HG03097 (cell line): Measurements from ENCODE around the gene ATP13A1.
"Not testable (repeated sequence)": the region's sequence is repeated elsewhere in the genome, so short reads cannot be mapped to it uniquely, and the experiment has no call there.

Experiments used
- ATAC-seq: cut with Tn5 transposase; IDR thresholded peaks from one replicate; pipeline ENCODE4 v1.9.1; 2021; ENCODE audit not compliant: unreplicated experiment, low FRiP score

Gene ATP13A1

GRCh38 chr19:19663256-19664120 lies at the start of gene ATP13A1:
ATP13A1 (minus strand) TSS chr19:19663676; CDS start chr19:19663666, 10 bp downstream.
- peak; percentile 62 for ATAC-seq

DNA sequence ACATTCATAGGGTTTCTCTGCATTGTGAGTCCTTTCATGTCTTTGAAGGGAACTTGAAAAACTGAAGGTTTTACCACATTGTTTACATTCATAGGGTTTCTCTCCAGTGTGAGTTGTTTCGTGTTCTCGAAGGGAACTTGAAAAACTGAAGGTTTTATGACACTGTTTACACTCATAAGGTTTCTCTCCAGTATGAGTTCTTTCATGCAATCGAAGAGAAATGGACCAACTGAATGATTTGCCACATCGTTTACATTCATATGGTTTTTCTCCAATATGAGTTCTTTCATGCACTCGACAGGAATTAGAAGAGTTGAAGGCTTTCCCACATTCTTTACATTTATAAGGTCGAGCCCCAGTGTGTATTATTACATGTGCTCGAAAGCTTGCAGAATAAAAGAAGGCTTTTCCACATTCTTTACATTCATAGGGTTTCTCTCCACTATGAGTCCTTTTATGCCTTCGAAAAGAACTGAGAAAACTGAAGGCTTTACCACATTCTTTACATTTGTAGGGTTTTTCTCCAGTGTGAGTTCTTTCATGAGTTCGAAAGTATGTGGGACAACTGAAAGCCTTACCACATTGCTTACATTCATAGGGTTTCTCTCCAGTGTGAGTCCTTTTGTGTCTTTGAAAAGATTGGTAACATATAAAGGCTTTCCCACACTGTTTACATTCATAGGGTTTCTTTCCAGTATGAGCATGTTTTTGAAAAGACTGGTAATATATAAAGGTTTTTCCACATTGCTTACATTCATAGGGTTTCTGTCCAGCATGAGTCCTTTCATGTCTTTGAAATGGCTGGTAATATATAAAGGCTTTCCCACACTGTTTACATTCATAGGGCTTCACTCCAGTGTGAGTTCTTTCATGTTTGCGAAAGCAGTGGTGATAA lies 48.7 kb upstream of the ATP13A1 start:
- no peak for ATAC-seq

GRCh38 chr19:19711306-19711933 lies 47.9 kb upstream of the ATP13A1 start:
- ATAC-seq, result no peak

DNA sequence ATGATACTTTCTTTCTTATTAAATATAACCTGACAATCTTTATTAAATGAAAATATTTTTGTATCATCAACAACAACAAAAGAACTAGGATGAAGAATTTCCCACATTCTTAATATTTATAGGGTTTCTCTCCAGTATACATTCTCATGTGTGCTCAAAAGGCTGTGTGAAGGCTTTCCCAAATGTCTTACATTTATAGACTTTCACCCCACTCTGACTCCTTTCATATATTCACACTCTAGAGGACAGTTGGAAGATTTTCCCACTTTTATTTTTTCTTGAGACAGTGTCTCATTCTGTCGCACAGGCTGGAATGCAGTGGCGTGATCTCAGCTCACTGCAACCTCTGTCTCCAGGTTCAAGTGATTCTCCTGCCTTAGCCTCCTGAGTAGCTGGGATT lies 47.0 kb upstream of the ATP13A1 start:
- ATAC-seq, result no peak

- no peak for ATAC-seq
These were observed 41.4 kb upstream of the ATP13A1 start for GRCh38 chr19:19704836-19705235.

DNA sequence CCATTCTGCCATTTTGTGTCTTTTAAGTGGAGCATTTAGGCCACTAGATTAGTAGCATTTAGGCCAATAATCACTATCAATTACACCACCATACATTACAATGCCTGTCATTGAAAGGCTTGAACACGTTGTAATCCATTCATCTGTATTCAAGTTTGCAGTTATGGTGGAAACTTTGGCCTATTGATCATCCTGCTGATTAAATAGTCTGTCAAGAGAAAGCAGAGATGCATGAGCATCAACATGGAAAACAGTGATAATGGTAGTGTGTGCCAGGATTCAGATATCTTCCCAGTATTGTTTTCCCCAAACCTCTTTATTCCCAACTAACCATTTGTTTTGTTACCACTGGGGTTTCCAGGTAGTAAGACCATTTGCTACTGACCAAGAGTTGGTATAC lies 37.0 kb upstream of the ATP13A1 start:
- not testable (repeated sequence) for ATAC-seq

DNA sequence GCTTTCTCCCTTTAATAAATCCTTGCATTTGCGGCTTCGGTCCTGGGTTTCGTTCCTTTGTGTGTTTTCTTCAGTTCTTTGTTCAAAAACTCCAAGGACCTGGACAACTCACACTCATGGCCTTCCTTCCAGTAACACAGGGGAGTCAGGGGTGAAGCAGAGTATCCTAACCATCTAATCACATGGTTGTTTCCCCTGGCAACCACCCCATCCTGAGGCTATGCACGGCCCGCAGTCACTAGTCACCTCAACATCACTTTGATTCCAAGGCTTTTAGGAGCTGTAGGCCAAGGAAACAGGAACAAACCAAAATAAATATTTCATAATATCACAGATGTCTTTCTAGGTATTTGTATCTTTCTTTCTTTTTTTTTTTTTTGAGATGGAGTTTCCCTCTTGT lies 34.1 kb upstream of the ATP13A1 start:
- ATAC-seq, result no peak

DNA sequence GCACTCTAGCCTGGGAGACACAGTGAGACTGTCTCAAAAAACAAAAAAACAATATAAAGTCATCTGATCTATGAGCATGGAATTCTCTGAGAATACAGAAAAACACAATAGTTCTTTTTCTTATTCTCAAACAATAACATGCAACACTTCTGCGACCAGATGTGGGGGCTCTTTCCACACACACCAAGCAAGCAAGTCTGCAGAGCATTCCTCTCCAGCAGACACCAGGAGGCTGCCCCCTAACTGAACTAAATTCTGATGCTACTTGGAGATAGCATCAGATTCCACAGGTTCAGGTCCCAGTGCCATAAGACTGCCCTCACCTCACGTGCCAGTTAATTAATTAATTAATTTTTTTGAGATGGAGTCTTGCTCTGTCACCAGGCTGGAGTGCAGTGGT lies 32.9 kb upstream of the ATP13A1 start:
- no peak for ATAC-seq

GRCh38 chr19:19691683-19692082 lies 28.2 kb upstream of the ATP13A1 start:
- no peak for ATAC-seq

GRCh38 chr19:19689023-19689422 lies 25.5 kb upstream of the ATP13A1 start:
- ATAC-seq, result not testable (repeated sequence)

GRCh38 chr19:19687090-19687489 lies 23.6 kb upstream of the ATP13A1 start:
- ATAC-seq, result no peak

DNA sequence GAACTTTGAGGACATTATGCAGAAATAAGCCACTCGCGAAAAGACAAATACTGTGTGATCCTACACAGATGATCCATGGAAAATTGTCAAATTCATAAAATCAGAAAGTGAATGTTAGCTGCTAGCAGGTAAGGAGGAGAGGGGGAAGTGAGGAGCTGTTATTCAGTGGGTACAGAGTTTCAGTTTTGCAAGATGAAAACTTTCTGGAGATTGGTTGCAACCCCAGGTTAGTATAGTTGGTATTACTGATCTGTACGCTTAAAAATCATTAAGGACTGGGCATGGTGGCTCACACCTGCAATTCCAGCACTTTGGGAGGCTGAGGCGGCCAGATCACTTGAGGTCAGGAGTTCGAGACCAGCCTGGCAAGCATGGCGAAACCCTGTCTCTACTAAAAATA lies 23.1 kb upstream of the ATP13A1 start:
- no peak for ATAC-seq

- ATAC-seq, result not testable (repeated sequence)
These were observed 22.6 kb upstream of the ATP13A1 start for GRCh38 chr19:19686119-19686518.

- ATAC-seq, result no peak
These were observed 15.9 kb upstream of the ATP13A1 start for GRCh38 chr19:19679176-19680073.

- no peak for ATAC-seq
These were observed 14.1 kb upstream of the ATP13A1 start for GRCh38 chr19:19677579-19677978.

- ATAC-seq, result no peak
These were observed 10.8 kb upstream of the ATP13A1 start for GRCh38 chr19:19674315-19674714.

DNA sequence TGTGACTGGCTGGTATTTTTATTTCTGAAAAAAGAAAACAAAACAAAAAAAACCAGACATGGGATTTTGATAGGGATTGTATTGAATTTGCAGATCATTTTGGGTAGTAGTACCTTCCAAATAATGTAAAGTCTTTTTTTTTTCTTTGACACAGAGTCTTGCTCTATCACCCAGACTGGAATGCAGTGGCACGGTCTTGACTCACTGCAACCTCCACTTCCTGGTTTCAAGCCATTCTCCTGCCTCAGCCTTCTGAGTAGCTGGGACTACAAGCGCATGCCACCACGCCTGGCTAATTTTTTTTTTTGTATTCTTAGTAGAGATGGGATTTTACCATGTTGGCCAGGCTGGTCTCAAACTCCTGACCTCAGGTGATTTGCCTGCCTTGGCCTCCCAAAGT lies 9.3 kb upstream of the ATP13A1 start:
- no peak for ATAC-seq

DNA sequence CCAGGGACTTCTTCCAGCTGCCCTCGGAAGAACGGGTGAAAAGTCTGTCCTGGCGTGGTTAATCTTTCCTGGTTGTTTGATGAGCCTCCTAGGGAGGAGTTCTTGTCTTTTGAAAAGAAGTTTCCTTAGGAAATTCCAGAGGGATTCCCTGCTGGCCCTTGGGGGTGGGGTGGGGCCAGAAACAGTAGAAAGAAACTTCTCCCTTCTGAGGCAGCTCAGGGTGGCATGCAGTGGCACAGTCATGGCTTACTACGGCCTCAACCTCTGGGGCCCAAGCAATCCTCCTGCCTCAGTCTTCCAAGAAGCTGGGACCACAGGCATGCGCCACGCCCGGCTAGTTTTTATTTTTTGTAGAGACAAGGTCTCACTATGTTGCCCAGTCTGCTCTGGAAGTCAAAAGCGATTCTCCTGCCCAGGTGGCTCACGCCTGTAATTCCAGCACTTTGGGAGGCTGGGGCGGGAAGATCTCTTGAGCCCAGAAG lies 6.6 kb upstream of the ATP13A1 start:
- ATAC-seq, result no peak

DNA sequence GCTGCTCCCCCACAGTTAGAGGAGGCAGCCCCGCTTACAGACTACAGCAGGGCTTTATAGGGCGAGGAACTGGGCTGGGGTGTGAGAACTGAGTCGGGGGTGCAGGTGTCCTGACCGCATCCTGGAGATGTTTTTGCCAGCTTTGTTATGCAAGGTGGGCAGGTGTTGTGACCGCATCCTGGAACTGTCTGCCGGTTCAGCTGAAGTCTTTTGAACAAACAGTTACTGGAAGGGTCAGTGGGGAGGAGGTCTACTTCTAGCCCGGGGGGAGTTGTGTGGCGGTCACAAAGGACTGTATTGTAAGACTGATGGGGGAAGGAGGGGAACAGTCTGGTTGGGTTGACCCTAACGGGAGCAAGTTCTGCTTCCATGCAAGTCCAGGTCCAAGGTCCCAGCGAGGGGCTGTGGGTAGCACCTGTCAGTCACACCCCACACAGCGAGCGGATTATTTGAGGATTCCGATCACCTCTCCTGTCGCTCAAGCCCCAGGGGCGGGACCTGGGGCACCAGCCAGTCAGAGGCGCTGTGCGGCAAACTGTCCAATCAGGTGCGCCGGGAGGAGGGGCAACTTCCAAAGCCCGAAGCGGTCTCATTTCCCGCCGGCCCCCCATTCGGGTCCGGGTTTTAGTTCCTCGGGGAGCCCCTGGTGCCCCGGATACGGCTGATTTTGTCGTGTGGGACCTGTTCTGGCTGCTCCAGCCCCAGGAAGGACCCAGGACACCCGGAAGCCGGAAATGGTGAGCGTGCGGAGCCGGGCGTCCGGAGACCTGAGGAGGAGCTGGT lies 4.9 kb upstream of the ATP13A1 start, which contains the start of gene ZNF101:
Gene ZNF101 (plus strand): TSS at position 610 of the 783 bp plus-strand sequence. CDS start 125 bp downstream, at position 735.
- ATAC-seq, result peak; percentile 65
